ENCODE results near the gene ARL6IP5.
A peak's percentile ranks its signal among the peaks of the same experiment; 100 is the strongest.

ARL6IP5 gene

GRCh38 chr3:69085833-69086722 is 1.3 kb downstream of the ARL6IP5 start:
- peak; percentile 60 for DNase-seq

GRCh38 chr3:69087030-69087791 is 2.5 kb downstream of the ARL6IP5 start:
- no peak for DNase-seq

- DNase-seq = peak; percentile 54
Observed at GRCh38 chr3:69088063-69088462, 3.3 kb downstream of the ARL6IP5 start.

DNA sequence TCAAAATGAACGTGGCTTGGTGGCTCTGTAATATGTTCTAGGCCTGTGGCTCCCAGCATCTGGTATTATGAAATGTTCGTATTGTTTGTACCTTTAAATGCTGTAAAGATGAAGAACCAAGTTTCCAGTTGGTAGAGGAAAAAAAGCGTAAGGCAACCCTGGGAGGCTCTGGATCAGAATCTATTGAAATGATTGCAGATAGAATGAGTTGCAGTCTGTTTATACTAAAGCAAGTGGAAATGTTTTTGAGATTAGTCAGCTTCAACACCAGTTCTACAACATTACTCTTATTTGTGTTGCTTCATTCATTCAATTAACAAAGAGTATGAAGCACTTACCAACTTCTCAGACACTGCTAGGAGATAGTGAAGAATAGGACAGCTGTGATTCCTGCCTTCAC is 5.3 kb downstream of the ARL6IP5 start:
- DNase-seq = no peak

DNA sequence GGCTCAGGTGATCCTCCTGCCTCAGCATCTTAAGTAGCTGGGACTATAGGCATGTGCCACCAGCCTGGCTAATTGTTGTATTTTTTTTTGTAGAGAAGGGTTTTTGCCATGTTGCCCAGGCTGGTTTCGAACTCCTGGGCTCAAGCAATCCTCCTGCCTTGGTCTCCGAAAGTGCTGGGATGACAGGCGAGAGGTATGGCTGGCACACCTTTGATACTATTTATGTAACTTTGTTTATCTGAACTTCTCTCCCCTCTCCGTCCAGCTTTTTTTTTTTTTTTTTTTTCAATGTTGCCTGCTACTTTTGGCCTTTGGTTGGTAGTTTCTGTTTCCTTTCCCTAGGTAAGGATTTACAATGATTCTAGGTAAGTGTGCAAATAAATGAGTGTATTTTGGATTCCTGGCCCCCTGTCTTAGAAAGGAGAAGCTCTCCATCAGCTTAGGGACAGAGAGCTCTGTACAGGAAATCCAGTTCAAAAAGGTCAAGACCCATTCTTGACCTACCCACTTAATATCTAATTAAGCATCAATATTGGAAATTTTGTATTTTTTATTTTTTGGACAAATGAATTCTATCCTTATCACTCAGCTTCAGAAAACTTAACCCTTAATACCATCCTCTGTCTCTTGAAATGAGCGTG is 6.8 kb downstream of the ARL6IP5 start:
- DNase-seq = no peak

GRCh38 chr3:69092030-69092516 is 7.3 kb downstream of the ARL6IP5 start:
- peak; percentile 86 for DNase-seq

DNA sequence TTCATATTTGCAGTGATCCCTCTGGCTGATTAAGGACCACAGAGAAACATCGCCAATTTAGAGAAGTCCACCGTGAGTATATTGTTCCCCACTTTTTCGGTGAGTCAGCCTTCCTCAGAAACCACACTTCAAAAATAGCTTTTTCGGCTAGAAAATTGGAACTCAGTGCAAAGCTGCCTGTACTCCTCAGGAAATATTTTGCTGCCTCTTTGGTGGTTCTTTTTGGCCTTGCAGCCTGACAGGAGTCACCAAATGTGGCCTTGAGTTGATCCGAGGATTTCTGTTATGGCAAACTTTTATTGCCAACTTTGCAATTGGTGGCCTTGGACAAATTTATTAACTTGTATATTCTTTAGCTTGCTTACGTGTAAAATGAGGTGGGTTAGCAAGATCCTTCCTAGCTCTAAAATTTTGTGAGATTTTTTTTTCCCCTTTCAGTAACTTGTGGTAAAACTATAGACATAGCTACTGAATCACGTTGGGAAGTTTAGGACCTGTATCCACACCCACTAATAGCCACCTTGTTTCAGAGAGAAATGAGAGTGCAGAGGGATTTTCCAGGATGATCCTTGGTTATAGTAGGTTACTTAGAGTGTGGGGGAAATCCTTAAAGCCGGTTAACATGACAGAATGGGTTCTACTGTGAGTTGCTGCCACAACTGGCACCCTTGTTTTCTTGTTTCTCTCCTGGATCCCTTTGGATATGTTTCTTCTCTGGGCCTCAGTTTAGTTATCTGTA is 9.9 kb downstream of the ARL6IP5 start:
- DNase-seq = peak; percentile 83

DNA sequence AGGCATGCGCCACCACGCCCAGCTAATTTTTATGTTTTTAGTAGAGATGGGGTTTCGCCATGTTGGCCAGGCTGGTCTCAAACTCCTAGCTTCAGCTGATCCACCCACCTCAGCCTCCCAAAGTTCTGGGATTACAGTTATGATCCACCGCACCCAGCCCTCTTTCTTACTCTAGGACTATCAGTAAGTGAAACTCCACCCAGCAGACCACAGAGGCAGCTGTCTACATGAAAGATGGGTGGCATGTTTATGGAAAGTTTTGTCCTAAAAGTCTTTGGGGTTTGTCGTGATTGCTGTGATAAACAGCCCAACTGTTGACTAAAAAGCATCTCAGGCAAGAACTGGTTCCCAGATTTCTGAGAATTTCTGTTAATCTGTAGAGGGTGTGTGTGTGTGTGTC is 10.9 kb downstream of the ARL6IP5 start:
- DNase-seq = no peak

DNA sequence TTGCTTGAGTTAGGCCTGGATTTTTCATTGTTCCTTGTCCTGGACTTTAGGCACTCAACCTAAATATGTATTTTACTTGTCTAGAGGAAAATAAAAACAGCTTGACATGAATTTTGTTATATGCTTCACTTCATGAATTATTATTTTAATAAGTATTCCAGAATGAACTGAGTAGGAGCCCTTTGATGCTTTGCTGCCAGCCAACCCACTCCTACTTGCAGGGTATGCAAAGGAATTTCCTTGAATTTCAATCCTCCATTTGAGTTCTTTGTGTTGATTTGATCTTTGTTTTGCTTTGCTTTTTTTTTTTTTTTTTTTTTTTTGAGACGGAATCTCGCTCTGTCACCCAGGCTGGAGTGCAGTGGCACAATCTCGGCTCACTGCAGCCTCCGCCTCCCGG is 11.6 kb downstream of the ARL6IP5 start:
- DNase-seq = no peak

GRCh38 chr3:69097407-69098086 is 12.8 kb downstream of the ARL6IP5 start:
- DNase-seq = no peak

- no peak for DNase-seq
Observed at GRCh38 chr3:69099576-69099975, 14.8 kb downstream of the ARL6IP5 start.

- no peak for DNase-seq
Observed at GRCh38 chr3:69102384-69102783, 17.6 kb downstream of the ARL6IP5 start.

GRCh38 chr3:69103123-69103522 is 18.4 kb downstream of the ARL6IP5 start:
- DNase-seq = no peak

- no peak for DNase-seq
Observed at GRCh38 chr3:69104586-69104985, 19.8 kb downstream of the ARL6IP5 start.

- DNase-seq = no peak
Observed at GRCh38 chr3:69105320-69105719, 20.6 kb downstream of the ARL6IP5 start.

DNA sequence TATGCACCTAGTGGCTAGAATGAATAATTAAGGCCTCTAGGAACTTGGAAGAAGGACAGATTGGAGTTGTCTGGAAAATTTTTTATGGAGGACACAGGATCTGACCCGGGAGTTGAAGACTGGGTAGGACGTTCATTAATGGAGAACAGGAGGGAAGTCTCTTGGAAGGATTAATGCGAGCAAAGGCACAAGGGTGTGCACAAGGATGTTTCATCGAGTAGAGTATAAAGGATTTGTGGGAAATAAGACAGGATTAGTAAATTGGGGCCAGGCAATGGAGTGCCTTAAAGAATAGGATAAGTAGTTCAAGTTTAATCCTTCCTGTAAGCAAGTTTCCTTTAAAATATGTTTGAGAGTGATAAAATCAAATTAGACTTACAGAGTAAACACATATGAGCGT is 23.1 kb downstream of the ARL6IP5 start:
- no peak for DNase-seq

GRCh38 chr3:69108811-69109210 is 24.1 kb downstream of the ARL6IP5 start:
- DNase-seq = no peak

GRCh38 chr3:69110941-69111546 is 26.3 kb downstream of the ARL6IP5 start:
- no peak for DNase-seq

DNA sequence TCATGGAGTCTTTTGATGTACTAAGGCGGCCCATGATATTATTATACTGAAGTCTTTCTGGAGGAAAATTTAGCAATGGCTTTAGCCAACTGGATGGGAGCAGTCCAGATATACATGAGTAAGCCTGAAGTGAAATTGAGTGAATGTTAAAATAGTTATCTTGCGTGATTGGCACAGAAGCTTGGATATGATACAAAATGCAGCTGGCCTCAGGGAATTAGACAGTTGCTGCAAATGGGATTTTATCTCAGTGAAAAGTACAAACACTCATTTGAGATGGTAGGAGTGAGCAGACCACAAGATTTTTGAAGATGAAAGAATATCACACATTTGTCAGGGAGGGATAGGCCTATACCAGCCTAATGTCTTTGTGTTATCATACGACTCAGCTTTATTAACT is 28.8 kb downstream of the ARL6IP5 start:
- DNase-seq = no peak

DNA sequence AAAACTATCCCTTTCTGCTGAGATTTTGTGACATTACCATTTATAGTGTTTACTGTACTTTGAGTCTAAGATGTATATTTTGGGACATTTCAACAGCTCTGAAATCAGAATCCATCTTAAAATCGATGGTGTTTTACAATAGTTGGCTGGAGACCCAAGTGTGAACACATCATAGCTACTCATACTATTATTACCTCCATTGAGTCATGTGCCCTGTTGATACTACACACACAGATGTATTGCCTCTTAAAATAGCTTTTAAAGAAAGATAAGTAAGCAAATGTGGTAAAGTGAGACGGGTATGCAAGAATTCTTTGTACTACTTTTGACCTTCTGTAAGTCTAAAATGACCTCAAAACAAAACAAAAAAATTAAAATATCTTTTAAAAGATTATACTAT is 31.0 kb downstream of the ARL6IP5 start:
- DNase-seq = no peak

DNA sequence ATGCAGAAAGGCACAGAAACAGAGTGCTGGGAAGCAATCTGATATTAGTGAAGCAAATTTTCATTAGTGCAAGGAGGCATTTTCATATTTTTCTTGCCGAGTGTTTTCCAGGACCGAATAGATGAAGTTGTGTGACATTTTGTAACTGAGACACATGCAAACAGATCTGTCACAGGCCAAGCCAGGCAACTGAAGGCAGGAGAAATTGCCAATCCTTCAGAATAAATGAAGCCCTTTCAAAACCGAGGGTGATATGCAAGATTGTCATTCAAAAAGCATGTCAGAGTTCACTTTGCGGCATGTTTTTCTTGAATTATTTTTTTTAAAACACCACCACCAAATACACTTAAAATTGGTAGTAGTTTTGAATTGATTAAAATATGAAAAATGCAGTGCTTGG is 31.4 kb downstream of the ARL6IP5 start:
- no peak for DNase-seq

GRCh38 chr3:69116897-69117296 is 32.2 kb downstream of the ARL6IP5 start:
- DNase-seq = no peak

Measured in MV-4-11 (cell line).